Activated CD8-positive, alpha-beta memory T cell treated with anti-CD3 and anti-CD28 coated beads for 4 hours (primary cell): ENCODE data around the gene MDFI.

ENCODE experiments used
- DNase-seq, 2 donors: peaks; one replicate each; pipeline ENCODE4 v3.0.0-alpha.2; 2020; ENCODE audit warnings: low read depth in 2 of 2

The MDFI gene

GRCh38 chr6:41672816-41673703, 34.8 kb downstream of the MDFI start:
- DNase-seq: no peak

- DNase-seq: no peak
Observed at GRCh38 chr6:41673704-41674000, 35.4 kb downstream of the MDFI start.

GRCh38 chr6:41674231-41675000, 36.1 kb downstream of the MDFI start:
- DNase-seq: no peak

- DNase-seq: no peak
Observed at GRCh38 chr6:41675176-41675775, 37.0 kb downstream of the MDFI start.

- no peak for DNase-seq
Observed at GRCh38 chr6:41675992-41676391, 37.7 kb downstream of the MDFI start.

- no peak for DNase-seq
Observed at GRCh38 chr6:41676431-41676830, 38.2 kb downstream of the MDFI start.

- no peak for DNase-seq
Observed at GRCh38 chr6:41677124-41677921, 39.1 kb downstream of the MDFI start.

- no peak for DNase-seq
Observed at GRCh38 chr6:41678511-41679084, 40.3 kb downstream of the MDFI start.

- DNase-seq: no peak
Observed at GRCh38 chr6:41679696-41680095, 41.4 kb downstream of the MDFI start.

- no peak for DNase-seq
Observed at GRCh38 chr6:41680182-41680965, 42.1 kb downstream of the MDFI start.

GRCh38 chr6:41682056-41682477, 43.8 kb downstream of the MDFI start:
- peak; percentile 26 to 37 for DNase-seq

- no peak for DNase-seq
Observed at GRCh38 chr6:41682497-41683272, 44.4 kb downstream of the MDFI start.

GRCh38 chr6:41683273-41683522, 44.9 kb downstream of the MDFI start:
- DNase-seq: no peak

GRCh38 chr6:41683523-41684310, 45.4 kb downstream of the MDFI start:
- DNase-seq: peak; percentile 54 to 62

GRCh38 chr6:41684311-41685180, 46.3 kb downstream of the MDFI start:
- DNase-seq: no peak

GRCh38 chr6:41685641-41686380, 47.5 kb downstream of the MDFI start:
- DNase-seq: no peak

GRCh38 chr6:41687501-41688175, 49.4 kb downstream of the MDFI start:
- DNase-seq: no peak
